Measurements from ENCODE around the gene RIPPLY2. TPM values are rescaled to one million over a fixed set of nuclear protein-coding genes. Genes with fewer than 3 reads are reported as not detected.

The RIPPLY2 gene
- total RNA-seq, 2 donors from 2014 or later, result 0.07 to 1.2 TPM

DNA sequence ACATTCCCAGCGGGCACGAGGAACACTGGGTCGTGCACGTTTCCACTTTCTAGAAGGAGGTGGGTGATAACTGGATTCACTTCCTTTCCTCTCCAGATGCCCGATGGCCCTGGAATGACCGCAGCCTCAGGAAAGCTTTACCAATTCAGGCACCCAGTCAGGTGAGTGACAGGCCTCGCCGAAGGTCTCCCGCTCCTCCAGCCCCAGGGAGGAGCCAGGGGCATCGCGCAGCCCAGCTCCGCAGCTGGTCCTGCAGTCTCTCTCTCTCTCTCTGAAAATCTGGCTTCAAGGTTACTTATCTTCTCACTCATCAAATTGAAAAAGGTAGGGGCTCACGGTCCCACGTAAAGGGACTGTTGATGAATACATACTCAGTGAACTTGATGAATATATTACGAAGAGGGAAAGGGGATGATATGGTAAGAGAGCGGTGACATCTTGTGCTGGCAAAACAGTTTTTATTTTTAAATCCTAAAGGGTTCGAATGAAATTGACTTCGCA, 891 bp downstream of the RIPPLY2 start:
- H3K27me3 ChIP-seq (ENCODE audit: control insufficient read depth, insufficient read depth, low read length, poor library complexity, severe bottlenecking), result peaks cover 70% of the 10 kb centered on the region
- H3K4me3 Mint-ChIP-seq, result peak overlapping the region; percentile 66
- no peaks in the 10 kb centered on the region for H3K9me3 Mint-ChIP-seq
- no peaks in the 10 kb centered on the region for H3K36me3 Mint-ChIP-seq (ENCODE audit: low read depth)
- 13 to 28% methylated on average over 11 to 18 of the region's 18 CpGs for WGBS, 2 experiments (ENCODE audit: insufficient coverage in 1 of 2, insufficient read length in 1 of 2)
- peak; percentile 82 for DNase-seq
- no peak overlapping the region for H3K27ac ChIP-seq (ENCODE audit: low read depth, low read length)
- H3K27me3 Mint-ChIP-seq (ENCODE audit: insufficient read depth), result peaks cover 52% of the 10 kb centered on the region
- H3K36me3 ChIP-seq (ENCODE audit: control insufficient read depth, insufficient read depth, low read length), result no peaks in the 10 kb centered on the region
- TF ChIP-seq, protein P1, sequence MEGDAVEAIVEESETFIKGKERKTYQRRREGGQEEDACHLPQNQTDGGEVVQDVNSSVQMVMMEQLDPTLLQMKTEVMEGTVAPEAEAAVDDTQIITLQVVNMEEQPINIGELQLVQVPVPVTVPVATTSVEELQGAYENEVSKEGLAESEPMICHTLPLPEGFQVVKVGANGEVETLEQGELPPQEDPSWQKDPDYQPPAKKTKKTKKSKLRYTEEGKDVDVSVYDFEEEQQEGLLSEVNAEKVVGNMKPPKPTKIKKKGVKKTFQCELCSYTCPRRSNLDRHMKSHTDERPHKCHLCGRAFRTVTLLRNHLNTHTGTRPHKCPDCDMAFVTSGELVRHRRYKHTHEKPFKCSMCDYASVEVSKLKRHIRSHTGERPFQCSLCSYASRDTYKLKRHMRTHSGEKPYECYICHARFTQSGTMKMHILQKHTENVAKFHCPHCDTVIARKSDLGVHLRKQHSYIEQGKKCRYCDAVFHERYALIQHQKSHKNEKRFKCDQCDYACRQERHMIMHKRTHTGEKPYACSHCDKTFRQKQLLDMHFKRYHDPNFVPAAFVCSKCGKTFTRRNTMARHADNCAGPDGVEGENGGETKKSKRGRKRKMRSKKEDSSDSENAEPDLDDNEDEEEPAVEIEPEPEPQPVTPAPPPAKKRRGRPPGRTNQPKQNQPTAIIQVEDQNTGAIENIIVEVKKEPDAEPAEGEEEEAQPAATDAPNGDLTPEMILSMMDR (conservative IDR thresholded peaks at IDR 0.05), result no peak
- no peaks in the 10 kb centered on the region for H3K4me1 ChIP-seq (ENCODE audit: control insufficient read depth, insufficient read depth, low read length)
- peak overlapping the region; percentile 82 for H3K4me3 ChIP-seq (ENCODE audit: low read length)
- H3K9ac ChIP-seq (ENCODE audit: extremely low read depth, low read length, poor library complexity, severe bottlenecking), result no peak overlapping the region
- H3K9me3 ChIP-seq (ENCODE audit: control insufficient read depth, low read length), result no peaks in the 10 kb centered on the region
- H3K27ac Mint-ChIP-seq, result no peak overlapping the region
- peaks cover 4% of the 10 kb centered on the region for H3K4me1 Mint-ChIP-seq

DNA sequence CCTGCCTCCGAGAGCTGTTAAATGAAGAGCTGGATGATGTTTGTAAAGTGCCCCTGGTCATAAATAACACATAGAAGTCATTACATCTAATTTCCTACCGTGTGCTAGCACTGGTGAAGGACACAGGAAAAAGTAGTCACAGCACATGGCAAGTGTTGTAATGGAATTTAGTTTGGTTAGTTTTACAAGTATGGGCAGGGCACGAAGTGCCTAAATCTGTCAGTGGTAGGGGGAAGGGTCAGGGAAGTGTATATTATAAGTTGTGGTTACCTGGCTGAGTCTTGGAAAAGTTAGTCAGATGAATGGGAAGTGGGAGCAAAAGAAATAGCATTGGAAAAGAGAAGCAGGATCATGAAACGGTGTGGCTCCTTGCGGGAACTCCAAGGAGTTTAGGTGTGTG, 1.6 kb downstream of the RIPPLY2 start:
- TF ChIP-seq, protein P1 (conservative IDR thresholded peaks at IDR 0.05), result no peak
- Mint-ChIP-seq H3K27me3 (ENCODE audit: insufficient read depth) (peaks cover 52% of the 10 kb centered on the region), H3K27ac (no peak overlapping the region), H3K36me3 (ENCODE audit: low read depth) (no peaks in the 10 kb centered on the region), H3K4me1 (peaks cover 6% of the 10 kb centered on the region), H3K9me3 (no peaks in the 10 kb centered on the region), H3K4me3 (no peak overlapping the region)
- H3K27ac ChIP-seq (ENCODE audit: low read depth, low read length), result no peak overlapping the region
- no peaks in the 10 kb centered on the region for H3K9me3 ChIP-seq (ENCODE audit: control insufficient read depth, low read length)
- 79 to 100% methylated on average over 2 to 5 of the region's 5 CpGs for WGBS, 2 experiments (ENCODE audit: insufficient coverage in 1 of 2, insufficient read length in 1 of 2)
- no peak overlapping the region for H3K9ac ChIP-seq (ENCODE audit: extremely low read depth, low read length, poor library complexity, severe bottlenecking)
- peaks cover 70% of the 10 kb centered on the region for H3K27me3 ChIP-seq (ENCODE audit: control insufficient read depth, insufficient read depth, low read length, poor library complexity, severe bottlenecking)
- no peaks in the 10 kb centered on the region for H3K36me3 ChIP-seq (ENCODE audit: control insufficient read depth, insufficient read depth, low read length)
- no peak for DNase-seq
- no peaks in the 10 kb centered on the region for H3K4me1 ChIP-seq (ENCODE audit: control insufficient read depth, insufficient read depth, low read length)
- no peak overlapping the region for H3K4me3 ChIP-seq (ENCODE audit: low read length)

DNA sequence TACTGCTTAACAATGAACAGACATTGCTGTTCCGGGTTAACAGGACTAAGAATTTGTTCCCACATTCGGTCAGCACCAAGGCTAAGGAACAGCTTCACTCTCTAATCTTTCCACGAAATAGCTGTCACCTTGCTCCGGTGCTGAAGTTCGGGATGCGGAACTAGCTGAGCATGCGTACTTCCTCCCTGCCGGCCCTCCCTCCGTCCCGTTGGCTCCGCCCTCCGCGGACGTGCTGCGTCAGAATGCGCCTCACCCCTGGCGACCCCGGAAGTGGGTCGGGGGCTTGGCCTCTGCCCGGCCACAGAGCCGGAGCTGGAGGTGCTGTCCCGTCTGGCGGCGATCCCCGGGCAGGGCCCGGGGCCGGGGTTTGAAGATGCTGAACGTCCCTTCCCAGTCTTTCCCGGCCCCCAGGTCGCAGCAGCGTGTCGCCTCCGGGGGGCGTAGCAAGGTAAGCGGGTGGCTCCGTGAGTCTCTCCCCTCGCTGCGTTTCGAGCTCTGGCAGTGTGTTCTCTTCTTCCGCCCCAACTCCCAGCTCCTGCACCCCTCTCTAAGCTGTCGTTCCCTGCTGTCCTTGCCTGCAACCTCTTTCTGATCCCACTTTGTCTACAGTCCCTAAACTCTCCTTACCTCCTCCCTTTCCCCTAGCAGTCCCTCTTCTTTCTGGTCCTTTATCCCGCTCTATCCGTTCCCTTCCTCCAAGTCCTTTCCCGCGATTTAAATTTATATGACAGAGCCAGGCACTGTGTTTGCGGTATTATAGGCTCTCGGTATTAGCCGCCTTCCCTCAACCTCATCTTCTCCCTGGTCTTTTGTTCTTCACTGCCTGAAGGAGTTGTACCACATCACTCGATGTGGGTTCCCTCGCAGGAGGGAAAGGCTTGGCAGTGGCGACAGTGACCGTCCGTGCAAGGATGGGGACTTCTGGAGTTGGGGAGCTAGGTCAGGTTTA, 6.5 kb downstream of the RIPPLY2 start, which contains the start of gene CYB5R4:
TSS of gene CYB5R4 (plus strand) at position 280 of the 949 bp plus-strand sequence. CDS start at position 374, 94 bp downstream.
- H3K9ac ChIP-seq (ENCODE audit: extremely low read depth, low read length, poor library complexity, severe bottlenecking), result peak within 1 kb of the TSS; percentile 31
- Mint-ChIP-seq H3K27me3 (ENCODE audit: insufficient read depth) (peaks cover 15% of the 10 kb centered on the region), H3K36me3 (ENCODE audit: low read depth) (peaks cover 3% of the 10 kb centered on the region), H3K4me1 (peaks cover 13% of the 10 kb centered on the region), H3K4me3 (peak within 1 kb of the TSS; percentile 88), H3K9me3 (no peaks in the 10 kb centered on the region), H3K27ac (peak within 1 kb of the TSS; percentile 69)
- peaks cover 37% of the 10 kb centered on the region for H3K27me3 ChIP-seq (ENCODE audit: control insufficient read depth, insufficient read depth, low read length, poor library complexity, severe bottlenecking)
- no peak within 1 kb of the TSS for H3K27ac ChIP-seq (ENCODE audit: low read depth, low read length)
- 0 to 1% methylated on average over 31 to 53 of the region's 53 CpGs for WGBS, 2 experiments (ENCODE audit: insufficient coverage in 1 of 2, insufficient read length in 1 of 2)
- H3K4me1 ChIP-seq (ENCODE audit: control insufficient read depth, insufficient read depth, low read length), result no peaks in the 10 kb centered on the region
- no peaks in the 10 kb centered on the region for H3K9me3 ChIP-seq (ENCODE audit: control insufficient read depth, low read length)
- H3K4me3 ChIP-seq (ENCODE audit: low read length), result peak within 1 kb of the TSS; percentile 92
- peak; percentile 99 for DNase-seq
- H3K36me3 ChIP-seq (ENCODE audit: control insufficient read depth, insufficient read depth, low read length), result peaks cover 7% of the 10 kb centered on the region
- TF ChIP-seq, protein P1 (conservative IDR thresholded peaks at IDR 0.05), result peak; percentile 67
